HepG2 (cell line): ENCODE measurements around the gene NYNRIN. TPM values are rescaled to one million over a fixed set of nuclear protein-coding genes. Genes with fewer than 3 reads are reported as not detected.
A peak's percentile ranks its signal among the peaks of the same experiment; 100 is the strongest.

Source experiments
- CENPX ChIP-seq: sonication (generic); formaldehyde crosslinking; IDR thresholded peaks from 2 replicates; pipeline ENCODE4 v1.9.0; 2021; ENCODE audit warnings: mild to moderate bottlenecking, missing genetic modification reagents, moderate library complexity
- NCOA1 ChIP-seq: sonication (generic); formaldehyde crosslinking; IDR thresholded peaks from 2 replicates; pipeline ENCODE4 v1.9.0; 2021; ENCODE audit warnings: missing genetic modification reagents
- NFKB2 ChIP-seq: sonication (generic); formaldehyde crosslinking; IDR thresholded peaks from 2 replicates; pipeline ENCODE4 v1.4.0; 2020; ENCODE audit warnings: missing genetic modification reagents, borderline replicate concordance
- NR2C2 ChIP-seq: sonication (generic); formaldehyde crosslinking; IDR thresholded peaks from 2 replicates; pipeline ENCODE4 v1.4.0; 2020; ENCODE audit warnings: missing genetic modification reagents, mild to moderate bottlenecking, moderate library complexity, borderline replicate concordance
- PHF5A ChIP-seq: IDR thresholded peaks from one replicate; pipeline ENCODE4 v1.6.1; 2018; ENCODE audit warnings: low read depth, missing genetic modification reagents; ENCODE audit not compliant: unreplicated experiment
- PTBP1 ChIP-seq: fragments of 200-400 bp; formaldehyde crosslinking; IDR thresholded peaks from 2 replicates; pipeline ENCODE4 v1.6.1; 2018; ENCODE audit warnings: low read length, low read depth; ENCODE audit not compliant: poor library complexity, severe bottlenecking
- SMAD1 ChIP-seq: sonication (generic); formaldehyde crosslinking; IDR thresholded peaks from 2 replicates; pipeline ENCODE4 v1.4.0; 2020; ENCODE audit warnings: missing genetic modification reagents, low read depth, mild to moderate bottlenecking, borderline replicate concordance
- SYNCRIP ChIP-seq: fragments of 200-400 bp; formaldehyde crosslinking; IDR thresholded peaks from 2 replicates; pipeline ENCODE4 v1.6.1; 2018; ENCODE audit warnings: mild to moderate bottlenecking, low read depth, low read length; ENCODE audit not compliant: insufficient read depth
- ZIK1 ChIP-seq: sonication (generic); formaldehyde crosslinking; IDR thresholded peaks from 2 replicates; pipeline ENCODE4 v1.5.0; 2020; ENCODE audit warnings: mild to moderate bottlenecking, low read depth, missing genetic modification reagents, borderline replicate concordance
- ZZZ3 ChIP-seq: sonication (generic); formaldehyde crosslinking; IDR thresholded peaks from 2 replicates; pipeline ENCODE4 v1.4.0; 2020; ENCODE audit warnings: missing genetic modification reagents, mild to moderate bottlenecking, borderline replicate concordance
- polyA plus RNA-seq, 8 experiments: library from polyadenylated mRNA; depleted of rRNA in 3 of 8; stranded (reverse) in 7 of 8; unstranded in 1 of 8; fragments of >200 nt; fragmentation: Illumina TruSeq in 4 of 8; extraction: Trizol in 4 of 8; gene quantifications; 2 replicates each; pipeline versions ENCODE4 v1.2.1 to v1.2.3, GENCODE V29; 2011 to 2016; ENCODE audit warnings: low read depth in 4 of 8, missing spikeins in 1 of 8, mixed read lengths in 1 of 8; ENCODE audit not compliant: insufficient read depth in 1 of 8
- total RNA-seq, 5 experiments: library from RNA; depleted of rRNA; stranded (reverse); fragments of >200 nt; fragmentation: Illumina TruSeq; extraction: Trizol; gene quantifications; 2 replicates each; pipeline ENCODE4 v1.2.3, GENCODE V29; 2016; ENCODE audit warnings: low read depth in 1 of 5
- TF ChIP-seq, protein P1 (sequence below): sonication (generic); formaldehyde crosslinking; IDR thresholded peaks from 2 replicates; pipeline ENCODE4 v1.8.0; 2022; ENCODE audit warnings: missing genetic modification reagents, mild to moderate bottlenecking, moderate library complexity, borderline replicate concordance
- TF ChIP-seq, protein P2 (sequence below), 2 experiments: fragments of 450-650 bp in 1 of 2; sonication (generic) in 1 of 2; formaldehyde crosslinking in 1 of 2; IDR thresholded peaks; 2 replicates each; pipeline versions ENCODE4 v1.6.1 to v1.8.0; 2016 to 2022; ENCODE audit warnings: antibody characterized with exemption in 1 of 2, mild to moderate bottlenecking in 1 of 2, missing genetic modification reagents in 1 of 2
- TF ChIP-seq, protein P3 (sequence below): sonication (generic); formaldehyde crosslinking; IDR thresholded peaks from 2 replicates; pipeline ENCODE4 v1.5.0; 2020; ENCODE audit warnings: mild to moderate bottlenecking, missing genetic modification reagents, borderline replicate concordance

NYNRIN gene
- total and polyA plus RNA-seq, 2 of the 13 experiments (the other 11 are each of a cell fraction or from before 2014, with no cell fraction given): 0.63 to 1.1 TPM

GRCh38 chr14:24422694-24423601 is 24.1 kb downstream of the NYNRIN start (continued):
- TF ChIP-seq SYNCRIP: no peak
- no peak for TF ChIP-seq PHF5A (CRISPR knock-in tag)
- no peak for TF ChIP-seq PTBP1
- 0 out of 2 replicates have a peak, but pooled peaks have one; percentile 57 for TF ChIP-seq SMAD1
- TF ChIP-seq, protein P1, sequence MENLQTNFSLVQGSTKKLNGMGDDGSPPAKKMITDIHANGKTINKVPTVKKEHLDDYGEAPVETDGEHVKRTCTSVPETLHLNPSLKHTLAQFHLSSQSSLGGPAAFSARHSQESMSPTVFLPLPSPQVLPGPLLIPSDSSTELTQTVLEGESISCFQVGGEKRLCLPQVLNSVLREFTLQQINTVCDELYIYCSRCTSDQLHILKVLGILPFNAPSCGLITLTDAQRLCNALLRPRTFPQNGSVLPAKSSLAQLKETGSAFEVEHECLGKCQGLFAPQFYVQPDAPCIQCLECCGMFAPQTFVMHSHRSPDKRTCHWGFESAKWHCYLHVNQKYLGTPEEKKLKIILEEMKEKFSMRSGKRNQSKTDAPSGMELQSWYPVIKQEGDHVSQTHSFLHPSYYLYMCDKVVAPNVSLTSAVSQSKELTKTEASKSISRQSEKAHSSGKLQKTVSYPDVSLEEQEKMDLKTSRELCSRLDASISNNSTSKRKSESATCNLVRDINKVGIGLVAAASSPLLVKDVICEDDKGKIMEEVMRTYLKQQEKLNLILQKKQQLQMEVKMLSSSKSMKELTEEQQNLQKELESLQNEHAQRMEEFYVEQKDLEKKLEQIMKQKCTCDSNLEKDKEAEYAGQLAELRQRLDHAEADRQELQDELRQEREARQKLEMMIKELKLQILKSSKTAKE (CRISPR knock-in tag): peak; percentile 44; the same call in 1 of the 2 replicates
- TF ChIP-seq CENPX (CRISPR knock-in tag): no peak
- TF ChIP-seq, protein P2, sequence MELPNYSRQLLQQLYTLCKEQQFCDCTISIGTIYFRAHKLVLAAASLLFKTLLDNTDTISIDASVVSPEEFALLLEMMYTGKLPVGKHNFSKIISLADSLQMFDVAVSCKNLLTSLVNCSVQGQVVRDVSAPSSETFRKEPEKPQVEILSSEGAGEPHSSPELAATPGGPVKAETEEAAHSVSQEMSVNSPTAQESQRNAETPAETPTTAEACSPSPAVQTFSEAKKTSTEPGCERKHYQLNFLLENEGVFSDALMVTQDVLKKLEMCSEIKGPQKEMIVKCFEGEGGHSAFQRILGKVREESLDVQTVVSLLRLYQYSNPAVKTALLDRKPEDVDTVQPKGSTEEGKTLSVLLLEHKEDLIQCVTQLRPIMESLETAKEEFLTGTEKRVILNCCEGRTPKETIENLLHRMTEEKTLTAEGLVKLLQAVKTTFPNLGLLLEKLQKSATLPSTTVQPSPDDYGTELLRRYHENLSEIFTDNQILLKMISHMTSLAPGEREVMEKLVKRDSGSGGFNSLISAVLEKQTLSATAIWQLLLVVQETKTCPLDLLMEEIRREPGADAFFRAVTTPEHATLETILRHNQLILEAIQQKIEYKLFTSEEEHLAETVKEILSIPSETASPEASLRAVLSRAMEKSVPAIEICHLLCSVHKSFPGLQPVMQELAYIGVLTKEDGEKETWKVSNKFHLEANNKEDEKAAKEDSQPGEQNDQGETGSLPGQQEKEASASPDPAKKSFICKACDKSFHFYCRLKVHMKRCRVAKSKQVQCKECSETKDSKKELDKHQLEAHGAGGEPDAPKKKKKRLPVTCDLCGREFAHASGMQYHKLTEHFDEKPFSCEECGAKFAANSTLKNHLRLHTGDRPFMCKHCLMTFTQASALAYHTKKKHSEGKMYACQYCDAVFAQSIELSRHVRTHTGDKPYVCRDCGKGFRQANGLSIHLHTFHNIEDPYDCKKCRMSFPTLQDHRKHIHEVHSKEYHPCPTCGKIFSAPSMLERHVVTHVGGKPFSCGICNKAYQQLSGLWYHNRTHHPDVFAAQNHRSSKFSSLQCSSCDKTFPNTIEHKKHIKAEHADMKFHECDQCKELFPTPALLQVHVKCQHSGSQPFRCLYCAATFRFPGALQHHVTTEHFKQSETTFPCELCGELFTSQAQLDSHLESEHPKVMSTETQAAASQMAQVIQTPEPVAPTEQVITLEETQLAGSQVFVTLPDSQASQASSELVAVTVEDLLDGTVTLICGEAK (IDR thresholded peaks at IDR 0.05): no peak
- TF ChIP-seq, protein P2 (CRISPR knock-in tag; IDR thresholded peaks at IDR 0.05): no peak
- TF ChIP-seq, protein P3, sequence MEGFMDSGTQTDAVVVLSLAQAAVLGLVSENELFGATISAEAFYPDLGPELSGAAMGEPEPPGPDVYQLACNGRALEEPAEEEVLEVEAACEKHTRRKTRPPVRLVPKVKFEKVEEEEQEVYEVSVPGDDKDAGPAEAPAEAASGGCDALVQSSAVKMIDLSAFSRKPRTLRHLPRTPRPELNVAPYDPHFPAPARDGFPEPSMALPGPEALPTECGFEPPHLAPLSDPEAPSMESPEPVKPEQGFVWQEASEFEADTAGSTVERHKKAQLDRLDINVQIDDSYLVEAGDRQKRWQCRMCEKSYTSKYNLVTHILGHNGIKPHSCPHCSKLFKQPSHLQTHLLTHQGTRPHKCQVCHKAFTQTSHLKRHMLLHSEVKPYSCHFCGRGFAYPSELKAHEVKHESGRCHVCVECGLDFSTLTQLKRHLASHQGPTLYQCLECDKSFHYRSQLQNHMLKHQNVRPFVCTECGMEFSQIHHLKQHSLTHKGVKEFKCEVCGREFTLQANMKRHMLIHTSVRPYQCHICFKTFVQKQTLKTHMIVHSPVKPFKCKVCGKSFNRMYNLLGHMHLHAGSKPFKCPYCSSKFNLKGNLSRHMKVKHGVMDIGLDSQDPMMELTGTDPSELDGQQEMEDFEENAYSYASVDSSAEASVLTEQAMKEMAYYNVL (CRISPR knock-in tag): no peak
- TF ChIP-seq ZZZ3 (CRISPR knock-in tag): no peak
- TF ChIP-seq NFKB2 (CRISPR knock-in tag): 0 out of 2 replicates have a peak, but pooled peaks have one; percentile 29
- no peak for TF ChIP-seq NCOA1 (CRISPR knock-in tag)
- TF ChIP-seq ZIK1 (CRISPR knock-in tag): peak; percentile 80
- TF ChIP-seq NR2C2 (CRISPR knock-in tag): peak; percentile 63; the same call in 1 of the 2 replicates
